ENCODE data around the gene SHC1.
"Not testable (repeated sequence)": the region's sequence is repeated elsewhere in the genome, so short reads cannot be mapped to it uniquely, and the experiment has no call there.

SHC1 gene

GRCh38 chr1:154978360-154978759 is 7.8 kb upstream of the SHC1 start:
- no peak overlapping the region for H3K4me2 ChIP-seq (ENCODE audit: low read length)
- no peaks in the 10 kb centered on the region for H3K27me3 ChIP-seq (ENCODE audit: control insufficient read depth, low read length)
- peaks cover 83% of the 10 kb centered on the region for H3K79me2 ChIP-seq (ENCODE audit: control insufficient read depth, low read length)
- no peak overlapping the region for H3K27ac ChIP-seq (ENCODE audit: low read depth, low read length)
- no peak overlapping the region for H3K4me3 ChIP-seq (ENCODE audit: low read length)
- H4K20me1 ChIP-seq (ENCODE audit: control insufficient read depth, insufficient read depth, low read depth, low read length): peaks cover 7% of the 10 kb centered on the region; the same call in 1 of the 2 replicates
- no peaks in the 10 kb centered on the region for H3K9me3 ChIP-seq (ENCODE audit: control insufficient read depth, insufficient read depth, low read length)
- no peaks in the 10 kb centered on the region for H3K9me2 ChIP-seq (replicated peaks; ENCODE audit: control insufficient read depth, low read length)
- H3F3A ChIP-seq (ENCODE audit: control insufficient read depth, insufficient read depth): peaks cover 24% of the 10 kb centered on the region
- peaks cover 42% of the 10 kb centered on the region for H3K4me1 ChIP-seq (ENCODE audit: control insufficient read depth, low read length)
- H3K36me3 ChIP-seq (ENCODE audit: control insufficient read depth, low read length): peaks cover 61% of the 10 kb centered on the region
- no peak for TF ChIP-seq EZH2phosphoT487 (IDR thresholded peaks at IDR 0.05; ENCODE audit: borderline replicate concordance, low read length)
- TF ChIP-seq, protein P1, sequence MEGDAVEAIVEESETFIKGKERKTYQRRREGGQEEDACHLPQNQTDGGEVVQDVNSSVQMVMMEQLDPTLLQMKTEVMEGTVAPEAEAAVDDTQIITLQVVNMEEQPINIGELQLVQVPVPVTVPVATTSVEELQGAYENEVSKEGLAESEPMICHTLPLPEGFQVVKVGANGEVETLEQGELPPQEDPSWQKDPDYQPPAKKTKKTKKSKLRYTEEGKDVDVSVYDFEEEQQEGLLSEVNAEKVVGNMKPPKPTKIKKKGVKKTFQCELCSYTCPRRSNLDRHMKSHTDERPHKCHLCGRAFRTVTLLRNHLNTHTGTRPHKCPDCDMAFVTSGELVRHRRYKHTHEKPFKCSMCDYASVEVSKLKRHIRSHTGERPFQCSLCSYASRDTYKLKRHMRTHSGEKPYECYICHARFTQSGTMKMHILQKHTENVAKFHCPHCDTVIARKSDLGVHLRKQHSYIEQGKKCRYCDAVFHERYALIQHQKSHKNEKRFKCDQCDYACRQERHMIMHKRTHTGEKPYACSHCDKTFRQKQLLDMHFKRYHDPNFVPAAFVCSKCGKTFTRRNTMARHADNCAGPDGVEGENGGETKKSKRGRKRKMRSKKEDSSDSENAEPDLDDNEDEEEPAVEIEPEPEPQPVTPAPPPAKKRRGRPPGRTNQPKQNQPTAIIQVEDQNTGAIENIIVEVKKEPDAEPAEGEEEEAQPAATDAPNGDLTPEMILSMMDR (IDR thresholded peaks at IDR 0.05; ENCODE audit: low read depth, low read length, poor library complexity, severe bottlenecking): no peak

DNA sequence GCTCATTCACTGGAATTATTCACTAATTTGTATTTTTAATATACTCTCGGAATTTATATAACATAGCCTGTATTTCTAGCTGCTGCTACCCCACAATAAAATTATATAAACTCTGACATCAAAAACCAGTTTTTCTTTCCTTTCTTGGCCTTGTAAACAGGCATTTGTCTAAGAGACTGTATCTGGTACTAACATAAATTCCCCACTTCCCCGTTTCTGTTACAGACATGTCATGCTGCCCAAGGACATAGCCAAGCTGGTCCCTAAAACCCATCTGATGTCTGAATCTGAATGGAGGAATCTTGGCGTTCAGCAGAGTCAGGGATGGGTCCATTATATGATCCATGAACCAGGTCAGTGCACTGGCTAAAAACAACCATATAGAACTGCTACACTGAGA is 7.2 kb upstream of the SHC1 start:
- H3K36me3 ChIP-seq (ENCODE audit: control insufficient read depth, low read length): peaks cover 63% of the 10 kb centered on the region
- H3K9me3 ChIP-seq (ENCODE audit: control insufficient read depth, insufficient read depth, low read length); H3K4me3 ChIP-seq (ENCODE audit: low read length); H3K27ac ChIP-seq (ENCODE audit: low read depth, low read length); H3K27me3 ChIP-seq (ENCODE audit: control insufficient read depth, low read length); H3K9me2 ChIP-seq (replicated peaks; ENCODE audit: control insufficient read depth, low read length); H4K20me1 ChIP-seq (ENCODE audit: control insufficient read depth, insufficient read depth, low read depth, low read length): not testable (repeated sequence)
- H3K4me1 ChIP-seq (ENCODE audit: control insufficient read depth, low read length): peaks cover 46% of the 10 kb centered on the region
- H3K79me2 ChIP-seq (ENCODE audit: control insufficient read depth, low read length): peaks cover 86% of the 10 kb centered on the region
- H3F3A ChIP-seq (ENCODE audit: control insufficient read depth, insufficient read depth): peaks cover 24% of the 10 kb centered on the region
- H3K4me2 ChIP-seq (ENCODE audit: low read length): peak overlapping the region; percentile 83; the same call in 1 of the 2 replicates

DNA sequence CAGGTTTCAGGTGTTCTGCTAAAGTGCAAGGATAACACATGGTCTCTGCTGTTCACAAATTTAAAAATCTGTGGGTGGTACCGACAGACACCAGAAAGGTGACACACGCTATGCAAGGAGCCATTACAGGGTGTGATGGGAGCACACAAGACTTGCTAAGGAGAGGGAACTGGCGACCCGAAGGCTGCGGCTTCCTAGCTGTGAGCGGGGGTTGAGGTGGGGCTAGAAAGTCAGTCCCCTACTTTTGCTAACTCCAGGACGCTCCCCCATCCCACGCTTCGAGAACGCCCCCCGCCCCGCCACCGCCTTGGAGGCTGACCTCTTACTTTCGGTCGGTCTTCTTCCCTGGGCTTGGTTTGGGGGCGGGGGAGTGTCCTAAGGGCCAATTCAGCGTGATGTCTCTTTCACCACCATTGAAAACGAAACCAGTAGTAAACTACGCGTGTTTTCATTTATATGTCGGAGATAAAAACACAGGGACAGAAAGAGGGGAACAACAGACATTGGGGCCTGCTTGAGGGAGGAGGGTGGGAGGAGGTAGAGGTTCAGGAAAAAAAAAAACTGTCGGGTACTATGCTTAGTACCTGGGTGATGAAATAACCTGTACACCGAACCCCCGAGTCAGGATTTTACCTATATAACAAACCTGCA is 5.0 kb upstream of the SHC1 start:
- H3K4me3 ChIP-seq (ENCODE audit: low read length): peak overlapping the region; percentile 95
- peak overlapping the region; percentile 82 for H3K27ac ChIP-seq (ENCODE audit: low read depth, low read length)
- no peaks in the 10 kb centered on the region for H3K9me3 ChIP-seq (ENCODE audit: control insufficient read depth, insufficient read depth, low read length)
- TF ChIP-seq EZH2phosphoT487 (IDR thresholded peaks at IDR 0.05; ENCODE audit: borderline replicate concordance, low read length): no peak
- TF ChIP-seq, protein P1 (IDR thresholded peaks at IDR 0.05; ENCODE audit: low read depth, low read length, poor library complexity, severe bottlenecking): no peak
- no peaks in the 10 kb centered on the region for H3K9me2 ChIP-seq (replicated peaks; ENCODE audit: control insufficient read depth, low read length)
- H3K27me3 ChIP-seq (ENCODE audit: control insufficient read depth, low read length): no peaks in the 10 kb centered on the region
- peaks cover 21% of the 10 kb centered on the region for H3F3A ChIP-seq (ENCODE audit: control insufficient read depth, insufficient read depth)
- H3K4me1 ChIP-seq (ENCODE audit: control insufficient read depth, low read length): peaks cover 50% of the 10 kb centered on the region
- peaks cover 87% of the 10 kb centered on the region for H3K79me2 ChIP-seq (ENCODE audit: control insufficient read depth, low read length)
- peaks cover 14% of the 10 kb centered on the region; the same call in 1 of the 2 replicates for H4K20me1 ChIP-seq (ENCODE audit: control insufficient read depth, insufficient read depth, low read depth, low read length)
- H3K4me2 ChIP-seq (ENCODE audit: low read length): peak overlapping the region; percentile 83
- peaks cover 57% of the 10 kb centered on the region for H3K36me3 ChIP-seq (ENCODE audit: control insufficient read depth, low read length)

DNA sequence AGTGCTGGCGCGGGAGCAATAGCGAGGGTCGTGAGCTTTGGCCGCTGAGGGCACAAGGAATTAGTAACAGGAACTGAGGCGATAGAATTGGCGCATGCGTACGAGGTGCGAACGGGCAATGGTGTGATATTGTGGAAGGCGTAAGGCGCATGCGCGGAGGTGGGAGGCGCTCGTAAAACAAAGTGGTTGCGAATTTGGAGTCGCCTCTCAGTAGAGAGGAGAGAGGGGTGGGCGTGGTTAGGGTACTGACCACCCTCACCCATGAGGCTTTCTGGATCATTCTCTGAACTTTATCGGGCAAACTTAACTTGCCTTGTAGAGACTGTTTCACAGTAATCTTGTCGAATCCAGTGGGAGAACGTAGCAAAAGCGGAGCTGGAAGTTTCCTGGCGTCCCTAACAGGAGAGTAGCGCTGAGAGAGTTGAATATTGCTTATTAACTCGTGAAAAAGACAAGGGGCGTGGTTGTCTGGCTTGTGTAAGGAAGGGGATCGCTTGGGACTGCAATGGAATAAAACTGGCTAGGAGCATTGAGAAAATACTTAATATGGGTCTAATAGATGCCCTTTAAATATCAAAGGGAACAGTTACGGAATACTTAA is 4.4 kb upstream of the SHC1 start:
- H4K20me1 ChIP-seq (ENCODE audit: control insufficient read depth, insufficient read depth, low read depth, low read length): peaks cover 14% of the 10 kb centered on the region; the same call in 1 of the 2 replicates
- peak overlapping the region; percentile 82 for H3K27ac ChIP-seq (ENCODE audit: low read depth, low read length)
- H3K79me2 ChIP-seq (ENCODE audit: control insufficient read depth, low read length): peaks cover 90% of the 10 kb centered on the region
- TF ChIP-seq EZH2phosphoT487 (IDR thresholded peaks at IDR 0.05; ENCODE audit: borderline replicate concordance, low read length): no peak
- TF ChIP-seq, protein P1 (IDR thresholded peaks at IDR 0.05; ENCODE audit: low read depth, low read length, poor library complexity, severe bottlenecking): no peak
- peak overlapping the region; percentile 95 for H3K4me3 ChIP-seq (ENCODE audit: low read length)
- peaks cover 59% of the 10 kb centered on the region for H3K36me3 ChIP-seq (ENCODE audit: control insufficient read depth, low read length)
- H3K27me3 ChIP-seq (ENCODE audit: control insufficient read depth, low read length): no peaks in the 10 kb centered on the region
- H3K4me2 ChIP-seq (ENCODE audit: low read length): peak overlapping the region; percentile 83
- H3K9me2 ChIP-seq (replicated peaks; ENCODE audit: control insufficient read depth, low read length): no peaks in the 10 kb centered on the region
- no peaks in the 10 kb centered on the region for H3K9me3 ChIP-seq (ENCODE audit: control insufficient read depth, insufficient read depth, low read length)
- H3F3A ChIP-seq (ENCODE audit: control insufficient read depth, insufficient read depth): peaks cover 21% of the 10 kb centered on the region
- peaks cover 54% of the 10 kb centered on the region for H3K4me1 ChIP-seq (ENCODE audit: control insufficient read depth, low read length)

Measured in DOHH2 (cell line).